HG03442 (cell line): ENCODE data around the gene SENP3.

ENCODE experiments used
- ATAC-seq: cut with Tn5 transposase; IDR thresholded peaks from one replicate; pipeline ENCODE4 v1.9.1; 2021; ENCODE audit warnings: mild to moderate bottlenecking, moderate library complexity; ENCODE audit not compliant: unreplicated experiment

SENP3 gene

DNA sequence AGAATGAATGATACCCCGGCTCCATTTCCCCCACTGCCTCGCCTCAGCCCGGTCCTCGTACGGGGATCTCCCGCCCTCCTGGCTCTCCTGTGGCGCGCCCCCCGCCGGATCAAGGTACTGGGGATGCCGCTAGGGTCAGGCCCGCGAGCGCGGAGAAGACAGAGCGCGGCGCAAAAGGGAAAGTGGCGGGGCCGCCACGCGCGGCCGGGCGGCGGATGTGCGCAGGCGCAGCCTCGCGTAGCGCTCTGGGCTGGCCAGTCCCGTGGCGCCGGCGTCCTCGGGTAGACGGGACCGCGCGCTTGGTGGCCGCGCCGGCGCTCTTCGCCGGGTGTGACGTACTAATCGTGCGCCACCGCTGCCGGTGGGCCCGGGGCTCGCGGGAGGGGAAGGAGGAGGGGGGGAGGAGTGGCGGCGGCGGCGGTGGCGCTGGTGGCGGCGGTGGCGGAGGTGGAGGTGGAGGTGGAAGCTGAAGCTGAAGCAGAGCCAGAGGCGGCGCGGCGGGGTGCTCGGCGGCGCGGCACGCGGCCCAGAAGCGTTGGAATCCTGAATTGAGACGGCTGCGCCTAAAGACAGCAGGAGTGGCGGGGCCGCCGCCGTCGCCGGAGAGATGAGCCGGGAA lies at the start of gene SENP3:
TSS of gene SENP3 (plus strand) at position 331 of the 619 bp plus-strand sequence. CDS start 1,158 bp downstream, outside the sequence.
- peak; percentile 59 for ATAC-seq

DNA sequence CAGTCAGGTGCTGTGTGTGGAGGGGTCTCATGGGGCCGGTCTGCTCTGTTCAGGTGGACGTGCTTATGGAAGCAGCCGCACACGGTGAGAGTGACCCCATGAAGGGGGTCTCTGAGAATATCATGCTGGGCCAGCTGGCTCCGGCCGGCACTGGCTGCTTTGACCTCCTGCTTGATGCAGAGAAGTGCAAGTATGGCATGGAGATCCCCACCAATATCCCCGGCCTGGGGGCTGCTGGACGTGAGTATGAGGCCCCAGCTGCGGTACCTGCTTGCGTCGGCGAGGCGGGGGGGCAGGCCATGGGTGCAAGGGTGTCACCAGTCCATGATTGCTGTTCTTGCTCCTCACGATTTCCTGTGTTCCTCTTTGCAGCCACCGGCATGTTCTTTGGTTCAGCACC lies 49.6 kb upstream of the SENP3 start:
- ATAC-seq: no peak

DNA sequence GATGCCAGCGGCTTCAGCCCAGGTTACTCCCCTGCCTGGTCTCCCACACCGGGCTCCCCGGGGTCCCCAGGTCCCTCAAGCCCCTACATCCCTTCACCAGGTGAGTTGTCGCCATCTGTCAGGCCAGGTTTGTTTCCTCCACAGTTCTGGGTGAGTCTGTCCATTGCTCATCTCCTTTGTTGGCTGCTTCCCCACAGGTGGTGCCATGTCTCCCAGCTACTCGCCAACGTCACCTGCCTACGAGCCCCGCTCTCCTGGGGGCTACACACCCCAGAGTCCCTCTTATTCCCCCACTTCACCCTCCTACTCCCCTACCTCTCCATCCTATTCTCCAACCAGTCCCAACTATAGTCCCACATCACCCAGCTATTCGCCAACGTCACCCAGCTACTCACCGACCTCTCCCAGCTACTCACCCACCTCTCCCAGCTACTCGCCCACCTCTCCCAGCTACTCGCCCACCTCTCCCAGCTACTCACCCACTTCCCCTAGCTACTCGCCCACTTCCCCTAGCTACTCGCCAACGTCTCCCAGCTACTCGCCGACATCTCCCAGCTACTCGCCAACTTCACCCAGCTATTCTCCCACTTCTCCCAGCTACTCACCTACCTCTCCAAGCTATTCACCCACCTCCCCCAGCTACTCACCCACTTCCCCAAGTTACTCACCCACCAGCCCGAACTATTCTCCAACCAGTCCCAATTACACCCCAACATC lies 48.7 kb upstream of the SENP3 start:
- no peak for ATAC-seq

DNA sequence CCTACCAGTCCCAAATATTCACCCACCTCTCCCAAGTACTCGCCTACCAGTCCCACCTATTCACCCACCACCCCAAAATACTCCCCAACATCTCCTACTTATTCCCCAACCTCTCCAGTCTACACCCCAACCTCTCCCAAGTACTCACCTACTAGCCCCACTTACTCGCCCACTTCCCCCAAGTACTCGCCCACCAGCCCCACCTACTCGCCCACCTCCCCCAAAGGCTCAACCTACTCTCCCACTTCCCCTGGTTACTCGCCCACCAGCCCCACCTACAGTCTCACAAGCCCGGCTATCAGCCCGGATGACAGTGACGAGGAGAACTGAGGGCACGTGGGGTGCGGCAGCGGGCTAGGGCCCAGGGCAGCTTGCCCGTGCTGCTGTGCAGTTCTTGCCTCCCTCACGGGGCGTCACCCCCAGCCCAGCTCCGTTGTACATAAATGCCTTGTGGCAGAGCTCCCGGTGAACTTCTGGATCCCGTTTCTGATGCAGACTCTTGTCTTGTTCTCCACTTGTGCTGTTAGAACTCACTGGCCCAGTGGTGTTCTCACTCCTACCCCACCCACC lies 47.8 kb upstream of the SENP3 start:
- ATAC-seq: no peak

DNA sequence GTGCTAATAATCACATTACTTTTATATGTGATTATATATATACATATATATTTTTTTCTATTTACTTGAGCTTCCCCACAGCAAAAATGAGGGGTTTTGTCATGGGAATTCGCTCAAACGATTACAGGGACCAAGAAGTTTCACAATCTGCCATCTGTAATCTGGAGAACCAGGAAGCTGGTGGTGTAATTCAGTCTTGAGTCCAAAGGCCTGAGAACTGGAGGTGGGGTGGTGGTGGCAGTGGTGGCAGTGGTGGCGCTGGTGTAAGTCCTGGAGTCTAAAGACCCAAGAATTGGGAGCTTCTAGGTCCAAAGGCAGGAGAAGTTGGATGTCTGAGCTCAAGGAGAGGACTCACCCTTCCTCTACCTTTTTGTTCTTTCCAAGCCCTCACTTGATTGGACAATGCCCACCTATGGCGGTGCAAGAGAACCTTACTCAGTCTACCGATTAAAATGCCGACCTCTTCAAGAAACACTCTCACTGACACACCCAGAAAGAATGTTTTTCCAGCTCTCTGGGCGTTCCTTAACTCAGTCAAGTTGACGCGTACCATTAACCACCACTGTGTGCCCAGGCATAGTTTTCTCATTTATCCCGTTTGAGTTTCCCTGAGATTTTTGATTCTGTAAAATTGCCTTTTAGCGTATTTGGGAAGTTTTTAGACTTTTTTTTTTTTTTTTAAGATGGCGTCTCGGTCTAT lies 45.7 kb upstream of the SENP3 start:
- no peak for ATAC-seq

DNA sequence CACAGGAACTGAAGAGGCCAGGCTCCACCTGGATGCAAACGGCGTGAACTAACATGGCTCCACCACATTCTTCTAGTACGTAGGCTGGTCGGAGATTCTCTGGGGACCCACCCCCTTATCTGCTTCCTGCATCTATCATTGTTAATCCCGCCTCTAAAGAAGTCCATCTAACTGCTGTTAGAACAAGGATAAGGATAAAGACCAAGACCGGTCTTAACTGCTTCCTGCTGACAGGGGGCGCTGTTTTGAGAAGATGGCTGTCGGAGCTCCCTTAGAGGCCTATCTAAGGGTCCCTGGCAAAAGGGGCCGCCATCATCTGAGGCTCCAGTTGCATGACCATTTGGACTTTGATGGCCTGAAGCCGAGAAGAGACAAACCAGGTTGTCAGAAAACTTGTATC lies 38.7 kb upstream of the SENP3 start:
- ATAC-seq: no peak

DNA sequence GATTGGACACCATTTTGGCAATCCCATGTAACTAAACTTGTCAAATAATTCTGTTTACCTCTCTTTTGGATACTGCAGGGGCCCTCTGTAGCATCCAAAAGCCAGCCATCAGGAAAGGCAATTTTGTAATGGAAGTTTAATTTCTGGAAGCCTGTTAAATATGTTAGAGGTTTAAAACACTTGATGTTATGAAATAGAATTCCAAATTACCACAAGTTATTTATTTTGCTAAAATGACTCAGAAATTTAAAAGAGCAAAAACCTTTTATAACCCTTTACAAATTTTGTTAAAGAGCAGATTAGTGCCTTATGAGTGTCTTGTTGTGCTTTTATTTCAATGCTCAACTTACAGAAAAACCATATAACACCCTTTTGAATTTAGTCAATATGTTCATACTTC lies 32.9 kb upstream of the SENP3 start:
- ATAC-seq: no peak

DNA sequence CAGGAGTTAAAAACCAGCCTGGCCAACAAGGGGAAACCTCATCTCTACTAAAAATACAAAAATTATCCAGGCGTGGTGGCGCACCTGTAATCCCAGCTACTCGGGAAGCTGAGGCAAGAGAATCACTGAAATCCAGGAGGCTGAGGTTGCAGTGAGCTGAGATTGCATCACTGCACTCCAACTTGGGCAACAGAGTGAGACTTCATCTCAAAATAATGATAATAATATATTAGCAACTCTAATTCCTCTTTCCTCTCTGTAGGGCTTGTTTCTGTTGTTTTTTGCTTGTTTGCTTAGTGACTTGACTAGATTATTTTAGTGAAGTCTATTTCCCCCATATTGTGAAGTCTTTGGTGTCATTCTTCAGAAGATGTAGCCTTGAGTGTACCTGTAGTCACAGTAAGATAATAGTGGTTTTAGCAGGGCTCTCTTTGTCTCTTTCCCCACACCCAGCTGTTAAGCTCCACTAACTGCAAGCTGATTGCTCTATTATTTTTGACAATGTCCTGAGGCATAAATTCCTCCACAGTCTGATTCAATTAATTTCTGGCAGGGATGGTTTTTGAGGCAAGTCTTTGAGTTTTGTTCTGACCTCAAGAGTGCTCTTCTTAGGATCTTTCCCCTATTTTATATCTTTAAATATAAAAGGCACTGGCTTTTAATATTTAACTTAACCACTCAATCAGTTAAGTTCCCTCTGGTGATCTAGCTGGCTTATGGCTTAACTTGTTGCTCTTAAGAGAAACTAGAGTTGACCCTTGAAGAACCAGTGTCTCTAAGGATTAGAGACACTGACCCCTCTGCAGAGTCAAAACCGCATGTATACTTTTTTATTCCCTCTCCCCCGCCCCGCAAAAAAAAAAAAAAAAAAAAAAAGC lies 31.5 kb upstream of the SENP3 start:
- no peak for ATAC-seq

DNA sequence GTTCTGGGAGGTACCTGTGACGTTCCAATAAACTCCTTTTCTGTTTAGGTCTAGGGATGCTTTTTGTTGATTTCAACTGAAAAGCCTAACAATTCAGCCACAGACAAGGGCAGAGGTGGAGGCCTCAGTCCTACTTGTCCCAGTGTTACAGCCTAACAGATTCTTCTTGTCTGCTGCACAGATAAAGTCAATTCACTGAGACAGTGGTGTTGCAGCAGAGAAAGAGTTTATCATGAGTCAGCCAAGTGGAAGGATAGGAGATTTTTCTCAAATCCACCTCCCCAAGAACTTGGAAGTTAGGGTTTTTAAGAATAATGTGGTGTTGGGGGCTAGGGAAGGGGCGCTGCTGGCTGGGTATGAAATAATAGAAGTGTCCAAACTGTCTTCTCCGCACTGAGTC lies 23.7 kb upstream of the SENP3 start:
- no peak for ATAC-seq

DNA sequence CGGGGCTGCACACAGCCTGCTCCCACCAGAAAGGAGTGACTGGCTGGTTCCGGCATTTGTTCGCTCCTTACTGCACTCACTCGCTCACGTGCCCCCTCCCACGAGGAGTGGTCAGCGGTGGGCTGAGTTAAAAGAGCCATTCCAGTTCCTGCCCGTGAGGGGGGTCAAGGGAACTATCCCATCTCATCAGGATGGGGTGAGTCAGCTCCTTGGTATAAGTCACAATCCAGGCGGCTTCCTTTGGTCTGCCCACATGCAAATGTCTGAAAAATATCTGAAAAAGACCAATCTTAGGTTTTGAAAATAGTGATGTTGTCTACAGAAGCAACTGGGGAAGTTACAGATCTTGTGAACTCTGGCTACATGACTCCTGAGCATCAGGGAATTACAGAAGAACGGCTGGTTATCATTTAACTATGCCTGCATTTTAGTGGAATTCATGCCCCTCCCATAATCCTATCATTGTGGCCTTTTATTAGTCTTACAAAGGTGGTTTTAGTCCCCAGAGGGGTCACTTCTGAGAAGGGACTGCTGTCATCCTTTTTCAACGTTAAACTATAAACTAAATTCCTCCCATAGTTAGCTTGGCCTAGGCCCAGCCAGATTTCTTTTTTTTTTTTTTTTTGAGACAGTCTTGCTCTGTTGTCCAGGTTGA lies 22.7 kb upstream of the SENP3 start:
- no peak for ATAC-seq

DNA sequence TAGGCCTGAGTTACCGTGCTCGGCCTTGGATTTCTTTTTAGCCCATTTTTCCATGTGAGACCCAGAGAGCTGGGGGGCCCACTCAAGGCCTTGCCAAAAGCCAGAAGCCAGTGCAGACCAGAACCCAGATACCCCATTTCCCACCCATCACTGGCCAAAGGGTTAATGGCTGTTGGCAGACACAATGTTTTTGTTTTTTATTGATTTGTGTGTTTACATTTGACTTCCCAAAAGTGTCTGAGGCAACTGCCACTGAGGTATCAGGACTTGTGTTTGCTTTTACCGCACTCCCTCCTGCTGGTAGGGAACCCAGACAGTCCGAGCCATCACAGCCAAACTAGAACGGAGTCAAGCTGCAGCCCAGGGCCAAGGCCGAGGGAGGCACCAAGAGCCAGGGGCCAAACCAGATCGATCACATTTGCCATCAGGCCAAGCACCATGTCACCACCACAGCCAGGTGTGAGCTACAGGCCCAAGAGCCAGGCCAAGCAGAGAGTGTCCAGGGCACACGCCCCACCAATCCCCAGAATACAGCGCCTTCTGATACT lies 20.6 kb upstream of the SENP3 start:
- ATAC-seq: no peak

DNA sequence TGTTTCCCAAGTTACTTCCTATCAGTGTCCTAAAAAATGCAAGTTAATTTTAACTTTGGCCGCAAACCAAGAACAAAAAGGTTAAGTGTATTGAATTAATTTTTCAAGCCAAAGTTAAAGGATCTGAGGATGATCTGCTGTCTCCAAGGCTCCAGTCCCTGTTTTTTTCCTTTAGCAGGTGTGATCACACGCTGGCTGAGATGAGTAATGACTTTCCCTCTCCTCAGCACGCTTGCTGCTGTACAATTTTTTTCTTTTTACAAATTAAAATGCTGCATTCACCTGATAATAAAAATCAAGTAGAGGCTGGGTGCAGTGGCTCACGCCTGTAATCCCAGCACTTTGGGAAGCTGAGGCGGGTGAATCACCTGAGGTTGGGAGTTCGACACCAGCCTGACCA lies 16.8 kb upstream of the SENP3 start:
- no peak for ATAC-seq

DNA sequence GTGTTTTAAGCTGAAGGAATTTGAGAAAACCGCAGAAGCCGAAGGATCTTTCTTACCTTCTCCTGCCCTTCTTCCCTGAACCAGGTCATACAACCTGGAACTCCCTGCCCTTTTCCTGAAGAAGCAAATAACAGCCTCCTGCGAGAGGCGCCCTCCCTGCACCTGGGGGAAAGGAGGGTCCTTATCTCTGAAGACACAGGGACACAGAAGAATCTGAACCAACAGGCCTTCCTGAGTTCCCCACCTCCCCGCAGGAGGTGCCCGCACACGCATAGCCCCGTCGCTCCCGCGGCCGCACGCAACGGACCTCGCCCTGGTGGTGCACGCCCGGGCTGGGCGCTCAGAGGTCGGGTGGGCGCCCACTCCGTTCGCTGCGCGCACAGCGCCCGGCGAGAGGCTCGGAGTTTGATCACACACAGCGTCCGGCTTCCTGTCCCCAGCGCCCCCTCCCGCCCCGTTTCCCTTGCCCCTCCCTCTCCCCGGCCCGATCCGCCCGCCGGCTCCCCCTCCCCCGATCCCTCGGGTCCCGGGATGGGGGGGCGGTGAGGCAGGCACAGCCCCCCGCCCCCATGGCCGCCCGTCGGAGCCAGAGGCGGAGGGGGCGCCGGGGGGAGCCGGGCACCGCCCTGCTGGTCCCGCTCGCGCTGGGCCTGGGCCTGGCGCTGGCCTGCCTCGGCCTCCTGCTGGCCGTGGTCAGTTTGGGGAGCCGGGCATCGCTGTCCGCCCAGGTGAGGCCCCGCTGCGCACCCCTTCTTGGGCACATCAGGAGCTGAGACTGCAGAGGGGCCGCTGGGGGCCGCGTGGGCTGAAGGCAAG lies 12.9 kb upstream of the SENP3 start, which contains the start of gene TNFSF12:
TSS of gene TNFSF12 (plus strand) at position 474 of the 816 bp plus-strand sequence. CDS start at position 570, 96 bp downstream.
- ATAC-seq: no peak

DNA sequence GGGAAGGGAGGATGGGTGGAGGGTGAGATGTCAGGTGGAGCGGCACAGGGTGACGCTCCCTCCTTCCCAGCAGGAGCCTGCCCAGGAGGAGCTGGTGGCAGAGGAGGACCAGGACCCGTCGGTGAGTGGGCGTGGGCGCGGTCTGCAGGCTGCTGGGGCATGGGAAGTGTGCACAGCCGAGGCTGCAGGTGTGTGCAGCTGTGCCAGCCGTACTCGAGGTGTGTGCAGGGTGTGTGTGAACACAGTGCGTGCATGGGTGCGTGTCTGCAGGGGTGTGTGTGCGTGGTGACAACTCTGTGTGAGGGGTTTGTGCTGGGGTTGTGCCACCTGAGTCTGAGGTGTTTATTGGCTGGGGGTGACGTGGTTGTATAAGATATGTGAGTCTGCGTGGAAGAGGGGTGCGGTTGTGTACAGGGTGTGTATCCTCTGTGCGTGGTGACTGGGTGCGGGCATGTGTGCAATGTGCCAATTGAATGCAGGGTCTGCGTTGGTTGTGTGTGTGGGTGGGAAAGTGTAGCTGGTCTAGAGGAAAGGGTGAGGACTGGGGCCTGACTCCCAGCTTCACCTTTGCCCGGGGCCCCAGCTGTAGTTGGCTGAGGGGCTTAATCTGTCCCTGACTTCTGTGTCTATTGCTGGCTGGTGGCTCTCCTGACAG lies 12.2 kb upstream of the SENP3 start:
- no peak for ATAC-seq

DNA sequence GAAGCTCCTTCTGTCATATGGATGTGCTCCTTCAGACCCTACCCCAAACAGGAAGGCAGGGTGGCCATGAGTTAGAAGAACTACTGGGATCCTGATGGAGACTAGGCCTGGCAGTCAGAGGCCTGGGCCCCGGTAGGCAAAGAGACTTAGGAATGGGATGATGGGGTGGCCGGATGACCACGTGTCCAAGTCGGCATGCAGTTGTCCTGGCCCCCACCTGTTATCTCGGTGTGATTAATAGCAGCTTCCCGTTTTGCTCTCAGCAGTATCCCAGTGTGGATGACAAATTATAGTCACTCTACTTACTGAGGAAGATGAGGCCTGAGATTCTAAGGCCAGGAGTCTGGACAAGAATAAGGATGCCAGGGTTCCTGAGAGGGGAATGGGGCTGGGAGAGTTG lies 11.4 kb upstream of the SENP3 start:
- no peak for ATAC-seq

DNA sequence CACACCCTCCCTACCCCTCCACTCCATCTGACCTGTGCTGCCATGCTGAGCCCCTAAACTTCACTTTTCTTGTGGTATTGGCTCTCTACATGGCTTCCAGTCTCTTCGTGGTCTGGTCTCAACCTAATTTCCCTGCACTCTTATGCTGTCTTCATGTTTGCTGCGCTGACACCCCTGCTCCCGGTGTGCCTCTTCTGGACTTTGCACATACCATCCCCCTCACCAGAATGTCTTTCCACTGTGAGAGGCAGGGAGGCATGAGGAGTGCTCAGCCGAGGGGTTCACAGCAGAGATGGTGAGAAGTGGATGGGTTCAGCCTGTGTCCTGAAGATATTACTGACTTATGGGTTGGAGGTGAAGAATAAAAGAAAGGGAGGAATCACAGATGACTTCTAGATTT lies 10.3 kb upstream of the SENP3 start:
- no peak for ATAC-seq

DNA sequence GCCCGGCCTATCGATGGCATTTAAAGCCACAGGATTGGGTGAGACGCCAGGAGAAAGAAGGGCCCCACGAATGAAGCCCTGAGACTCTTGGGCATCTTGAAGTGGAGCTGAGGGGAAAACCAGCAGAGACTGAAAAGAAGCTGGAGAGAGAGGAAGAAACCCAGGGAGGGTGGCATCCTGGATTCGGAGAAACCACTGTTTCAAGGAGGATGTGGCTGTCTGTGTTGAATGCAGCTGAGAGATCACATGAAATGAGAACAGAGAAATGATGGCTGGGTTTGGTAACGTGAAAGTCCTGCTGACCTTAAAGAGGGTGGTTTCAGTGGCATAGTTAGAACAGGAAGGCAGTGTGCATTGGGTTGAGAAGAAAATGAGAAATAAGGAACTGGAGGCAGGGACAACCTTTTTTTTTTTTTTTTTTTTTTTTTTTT lies 9.1 kb upstream of the SENP3 start:
- ATAC-seq: peak; percentile 47

DNA sequence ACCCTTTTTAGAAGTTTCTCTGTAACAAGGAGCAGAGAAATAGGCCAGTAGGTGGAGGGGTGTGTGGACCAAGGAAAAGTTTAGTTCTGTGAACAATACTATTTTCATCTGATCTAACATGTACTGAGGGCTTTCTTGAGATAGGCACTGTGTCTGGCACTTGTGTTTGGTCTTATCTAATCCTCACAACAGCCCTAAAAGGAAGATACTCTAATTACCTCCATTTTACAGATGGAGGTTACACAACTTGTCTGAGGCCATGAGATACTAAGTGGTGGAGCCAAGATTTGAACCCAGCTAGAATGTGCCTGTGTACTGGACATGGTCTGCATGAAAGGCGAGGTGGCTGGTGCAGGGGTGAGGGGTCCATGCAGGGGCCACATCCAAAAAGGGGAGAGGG lies 8.4 kb upstream of the SENP3 start:
- ATAC-seq: no peak
